NT2/D1 (cell line): ENCODE measurements around the gene SPDYE6.

Experiments
- DNase-seq: peaks from one replicate; pipeline ENCODE4 v3.0.0-alpha.2; 2011; ENCODE audit warnings: low read depth, low spot score
- H3K27me3 ChIP-seq: 2 replicates; pipeline ENCODE4 v1.6.0; 2011; ENCODE audit warnings: mild to moderate bottlenecking; ENCODE audit not compliant: insufficient read length, insufficient read depth
- H3K36me3 ChIP-seq: 2 replicates; pipeline ENCODE4 v1.6.1; 2011; ENCODE audit warnings: mild to moderate bottlenecking, low read length, mixed read lengths; ENCODE audit not compliant: insufficient read depth, insufficient read length
- H3K4me1 ChIP-seq: 2 replicates; pipeline ENCODE4 v1.5.1; 2011; ENCODE audit not compliant: insufficient read depth, insufficient read length
- H3K4me3 ChIP-seq: 2 replicates; pipeline ENCODE4 v1.5.1; 2011; ENCODE audit warnings: low read depth; ENCODE audit not compliant: insufficient read length
- H3K9ac ChIP-seq: 2 replicates; pipeline ENCODE4 v1.6.0; 2011; ENCODE audit warnings: low read depth; ENCODE audit not compliant: insufficient read length
- H3K9me3 ChIP-seq: 2 replicates; pipeline ENCODE4 v1.5.1; 2011; ENCODE audit warnings: mild to moderate bottlenecking, low read length; ENCODE audit not compliant: insufficient read depth
- SUZ12 ChIP-seq: IDR thresholded peaks from 2 replicates; pipeline ENCODE4 v1.6.1; 2011; ENCODE audit not compliant: insufficient read length, insufficient read depth; ENCODE audit errors: extremely low read depth
- YY1 ChIP-seq: IDR thresholded peaks from 2 replicates; pipeline ENCODE4 v1.6.1; 2011; ENCODE audit not compliant: insufficient read length, insufficient read depth
- ZNF274 ChIP-seq: IDR thresholded peaks from 2 replicates; pipeline ENCODE4 v1.6.1; 2011; ENCODE audit warnings: mild to moderate bottlenecking, low read depth, low read length

SPDYE6 gene

DNA sequence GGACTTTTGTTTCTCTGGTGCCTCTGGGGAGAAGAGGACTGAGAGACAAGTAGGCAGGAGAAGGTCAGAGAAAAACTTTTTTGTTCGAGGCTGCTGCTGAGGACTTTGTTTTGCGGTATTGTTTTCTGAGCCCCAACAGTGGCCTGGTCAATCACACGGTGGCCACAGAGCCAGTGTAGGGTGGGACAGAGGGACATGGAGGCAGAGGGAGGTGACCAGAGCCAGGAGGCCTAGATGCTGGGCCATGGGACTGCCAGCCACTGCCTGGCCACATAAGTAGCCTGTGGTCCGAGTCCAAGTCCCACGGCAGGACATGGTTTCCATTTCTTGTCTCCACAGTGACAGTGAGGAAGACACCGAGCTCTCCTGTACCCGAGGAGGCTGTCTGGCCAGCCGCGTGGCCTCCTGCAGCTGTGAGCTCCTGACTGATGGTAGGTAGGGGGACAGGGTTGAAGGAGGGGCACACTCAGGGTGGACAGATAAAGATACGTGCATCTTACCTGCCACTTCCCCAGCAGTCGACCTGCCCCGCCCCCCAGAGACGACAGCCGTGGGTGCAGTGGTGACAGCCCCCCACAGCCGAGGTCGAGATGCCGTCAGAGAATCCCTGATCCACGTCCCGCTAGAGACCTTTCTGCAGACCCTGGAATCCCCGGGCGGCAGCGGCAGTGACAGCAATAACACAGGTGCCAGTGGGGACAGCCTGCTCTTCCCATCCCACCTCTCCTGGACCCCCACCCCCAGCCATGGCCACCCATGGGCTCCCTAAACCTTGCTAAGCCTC is 42.1 kb downstream of the SPDYE6 start:
- Histone ChIP-seq H3K4me3 (no peak overlapping the region), H3K27me3 (no peaks in the 10 kb centered on the region), H3K9me3 (no peaks in the 10 kb centered on the region), H3K9ac (peak overlapping the region; percentile 3), H3K4me1 (peaks cover 9% of the 10 kb centered on the region), H3K36me3 (peaks cover 10% of the 10 kb centered on the region)
- TF ChIP-seq ZNF274 (no peak), YY1 (no peak)
- DNase-seq, result no peak

- Histone ChIP-seq H3K9ac (no peak overlapping the region), H3K9me3 (no peaks in the 10 kb centered on the region), H3K4me1 (peaks cover 18% of the 10 kb centered on the region), H3K27me3 (no peaks in the 10 kb centered on the region), H3K4me3 (no peak overlapping the region), H3K36me3 (peaks cover 15% of the 10 kb centered on the region)
- TF ChIP-seq SUZ12 (no peak), YY1 (no peak), ZNF274 (no peak)
- no peak for DNase-seq
Measured at GRCh38 chr7:102312317-102312716, 43.9 kb downstream of the SPDYE6 start.

GRCh38 chr7:102310414-102310815 is 45.8 kb downstream of the SPDYE6 start:
- Histone ChIP-seq H3K27me3 (no peaks in the 10 kb centered on the region), H3K9ac (no peak overlapping the region), H3K36me3 (peaks cover 15% of the 10 kb centered on the region), H3K9me3 (no peaks in the 10 kb centered on the region), H3K4me3 (no peak overlapping the region), H3K4me1 (peaks cover 22% of the 10 kb centered on the region)
- DNase-seq, result no peak
- TF ChIP-seq SUZ12 (no peak), YY1 (no peak), ZNF274 (no peak)

DNA sequence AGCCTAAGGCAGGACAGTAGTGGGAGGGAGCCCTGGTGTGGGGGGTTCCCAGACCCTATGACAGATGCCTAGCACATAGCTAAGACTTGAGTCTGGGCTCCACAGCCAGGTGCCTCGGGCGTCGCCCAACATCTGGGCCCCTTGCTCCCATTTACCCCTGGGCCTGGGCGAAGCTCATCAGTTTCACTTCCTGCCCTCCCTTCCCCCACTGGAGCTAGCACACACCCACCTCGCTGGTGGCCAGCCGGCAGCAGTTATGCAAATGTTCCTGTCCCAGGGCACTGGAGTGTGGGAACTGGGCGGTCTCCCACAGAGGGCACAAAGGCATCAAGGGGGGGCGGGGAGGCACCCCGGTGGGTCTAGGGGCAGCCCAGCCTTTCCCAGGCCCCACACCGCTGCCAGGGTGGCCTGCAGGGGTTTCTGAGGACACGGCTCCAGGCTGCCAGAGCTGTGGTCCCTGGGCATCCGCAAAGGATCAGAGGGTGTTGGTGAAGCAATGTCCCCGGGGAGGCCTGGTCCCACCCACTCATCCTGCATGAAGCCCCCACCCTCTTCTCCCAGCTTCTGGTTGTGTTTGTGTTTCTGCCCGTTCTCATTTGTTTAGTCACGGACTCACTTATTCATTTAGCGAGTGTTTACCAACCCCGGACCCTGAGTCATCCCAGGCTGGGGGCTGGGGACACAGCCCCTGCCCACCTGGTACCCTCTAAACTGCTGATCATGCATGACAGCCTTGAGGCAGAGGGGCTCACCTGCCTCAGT is 49.1 kb downstream of the SPDYE6 start:
- Histone ChIP-seq H3K4me1 (peaks cover 34% of the 10 kb centered on the region), H3K36me3 (peaks cover 11% of the 10 kb centered on the region), H3K9ac (no peak overlapping the region), H3K4me3 (no peak overlapping the region), H3K27me3 (no peaks in the 10 kb centered on the region), H3K9me3 (no peaks in the 10 kb centered on the region)
- TF ChIP-seq YY1 (no peak), SUZ12 (no peak), ZNF274 (no peak)
- peak; percentile 72 for DNase-seq

- Histone ChIP-seq H3K27me3 (no peaks in the 10 kb centered on the region), H3K9ac (no peak overlapping the region), H3K9me3 (no peaks in the 10 kb centered on the region), H3K4me1 (peaks cover 35% of the 10 kb centered on the region), H3K4me3 (no peak overlapping the region), H3K36me3 (peaks cover 11% of the 10 kb centered on the region)
- TF ChIP-seq YY1 (no peak), ZNF274 (no peak), SUZ12 (no peak)
- DNase-seq, result no peak
Measured at GRCh38 chr7:102305414-102306268, 50.6 kb downstream of the SPDYE6 start.

DNA sequence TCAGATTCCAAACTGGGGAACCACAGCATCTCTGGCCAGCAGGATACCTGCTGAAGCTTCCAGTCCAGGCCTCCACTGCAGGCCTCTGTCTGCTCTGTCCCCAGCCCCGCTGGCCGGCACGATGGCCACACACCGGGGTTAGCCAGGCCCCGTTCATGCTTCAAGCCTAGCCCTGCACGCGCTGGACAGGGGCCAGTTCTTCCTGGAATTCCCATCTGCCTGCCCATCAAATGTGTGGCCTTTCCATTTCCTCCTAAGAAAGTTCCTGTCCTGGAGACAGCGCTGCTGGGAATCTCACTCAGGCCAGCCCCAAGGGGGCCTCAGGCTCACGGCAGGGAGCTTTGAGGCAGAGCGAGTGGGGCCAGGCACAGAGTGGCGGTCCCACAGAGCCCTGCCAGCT is 51.6 kb downstream of the SPDYE6 start:
- Histone ChIP-seq H3K4me3 (no peak overlapping the region), H3K27me3 (no peaks in the 10 kb centered on the region), H3K36me3 (peaks cover 8% of the 10 kb centered on the region), H3K9me3 (no peaks in the 10 kb centered on the region), H3K4me1 (peaks cover 32% of the 10 kb centered on the region), H3K9ac (peak overlapping the region; percentile 6)
- TF ChIP-seq ZNF274 (no peak), YY1 (no peak), SUZ12 (no peak)
- no peak for DNase-seq
